Adrenal gland (tissue), 12 donors: ENCODE data around the gene RINT1. TPM values are rescaled to one million over a fixed set of nuclear protein-coding genes. Genes with fewer than 3 reads are reported as not detected.

Experiments used
- DNase-seq, 7 donors: peaks; one replicate each; pipeline ENCODE4 v3.0.0-alpha.2; 2019 to 2020
- H3K27ac ChIP-seq, 5 donors: fragments of 200-600 bp; sonication (generic) in 4 of 5; 1 replicate in 3 of 5; 2 replicates in 2 of 5; pipeline versions ENCODE4 v1.5.1 to v1.8.0; 2016 to 2020; ENCODE audit warnings: mild to moderate bottlenecking in 1 of 5
- H3K27me3 ChIP-seq: fragments of 200-600 bp; 2 replicates; pipeline ENCODE4 v1.8.0; 2021
- H3K36me3 ChIP-seq, 2 donors: fragments of 200-600 bp; replicated peaks in 1 of 2; 1 replicate in 1 of 2; 2 replicates in 1 of 2; pipeline versions ENCODE4 v1.5.1 to v1.8.0; 2018 to 2022
- H3K4me1 ChIP-seq, 2 donors: fragments of 200-600 bp; replicated peaks in 1 of 2; 1 replicate in 1 of 2; 2 replicates in 1 of 2; pipeline versions ENCODE4 v1.5.1 to v1.8.0; 2018 to 2021
- H3K4me3 ChIP-seq, 4 donors: fragments of 200-600 bp; sonication (generic) in 3 of 4; one replicate each; pipeline ENCODE4 v1.5.1; 2016 to 2018
- H3K9me3 ChIP-seq, 3 donors: fragments of 200-600 bp; sonication (generic) in 1 of 3; replicated peaks in 1 of 3; 1 replicate in 2 of 3; 2 replicates in 1 of 3; pipeline versions ENCODE4 v1.5.1 to v1.8.0; 2016 to 2021
- POLR2A ChIP-seq, 2 donors: fragments of 450-650 bp; IDR thresholded peaks; one replicate each; pipeline ENCODE4 v1.6.1; 2017; ENCODE audit warnings: antibody characterized with exemption in 2 of 2, mild to moderate bottlenecking in 2 of 2, moderate library complexity in 1 of 2
- WGBS, 4 donors: extraction: QIAGEN DNeasy Blood & Tissue Kit in 2 of 4; methylation state at CpG; one replicate each; pipeline versions ENCODE4 v1.1.5 to v1.1.7; 2013 to 2017; 5-methylcytosine and 5-hydroxymethylcytosine counted together
- intact Hi-C, 2 donors: fragments of 100-400 bp; cut with DNase I; formaldehyde crosslinking; loops; one replicate each; pipeline versions ENCODE4 v1.14.1 to v1.15.0; 2022 to 2023
- polyA plus RNA-seq, 3 donors: library from polyadenylated mRNA; stranded (reverse); fragments of 200-250 nt in 2 of 3; fragments of 350-450 nt in 1 of 3; fragmentation: Illumina TruSeq in 1 of 3; extraction: RNeasy Lipid Tissue Mini Kit (QIAGEN cat#74804) in 1 of 3; gene quantifications; one replicate each; pipeline ENCODE4 v1.2.3, GENCODE V29; 2013 to 2014
- total RNA-seq, 9 donors: library from RNA; depleted of rRNA in 4 of 9; stranded (reverse); fragments of >200 nt in 4 of 9; fragments of 120-200 nt in 1 of 9; fragmentation: NEBNext Ultra II Directional in 1 of 9; extraction: Animal tissue kit (Norgen Biotek cat#: 25700) in 1 of 9; gene quantifications; one replicate each; pipeline versions ENCODE4 v1.1.0 to v1.2.4, GENCODE V29; 2013 to 2023
- TF ChIP-seq, protein P1 (sequence below), 6 experiments: fragments of 450-650 bp in 4 of 6; fragments of 200-600 bp in 2 of 6; sonication (generic) in 1 of 6; IDR thresholded peaks; 1 replicate in 5 of 6; 2 replicates in 1 of 6; pipeline versions ENCODE4 v1.5.1 to v1.8.0; 2016 to 2021; ENCODE audit warnings: antibody characterized with exemption in 6 of 6, mild to moderate bottlenecking in 2 of 6, moderate library complexity in 1 of 6
- donor health status: healthy with polysubstance abuse.
- donor health status: Bipolar disorder and iron deficiency.
- donor health status: DM: yes; HTN: yes; CAD: no.
- donor health status: DM: no; HTN: no; CAD: no.
- donor health status: DM: no; HTN: no; CAD: no.
- donor health status: DM: yes; HTN: yes; CAD: no.

The RINT1 gene
- total and polyA plus RNA-seq, 12 donors = 9.8 to 25.8 (median 15.7) TPM

DNA sequence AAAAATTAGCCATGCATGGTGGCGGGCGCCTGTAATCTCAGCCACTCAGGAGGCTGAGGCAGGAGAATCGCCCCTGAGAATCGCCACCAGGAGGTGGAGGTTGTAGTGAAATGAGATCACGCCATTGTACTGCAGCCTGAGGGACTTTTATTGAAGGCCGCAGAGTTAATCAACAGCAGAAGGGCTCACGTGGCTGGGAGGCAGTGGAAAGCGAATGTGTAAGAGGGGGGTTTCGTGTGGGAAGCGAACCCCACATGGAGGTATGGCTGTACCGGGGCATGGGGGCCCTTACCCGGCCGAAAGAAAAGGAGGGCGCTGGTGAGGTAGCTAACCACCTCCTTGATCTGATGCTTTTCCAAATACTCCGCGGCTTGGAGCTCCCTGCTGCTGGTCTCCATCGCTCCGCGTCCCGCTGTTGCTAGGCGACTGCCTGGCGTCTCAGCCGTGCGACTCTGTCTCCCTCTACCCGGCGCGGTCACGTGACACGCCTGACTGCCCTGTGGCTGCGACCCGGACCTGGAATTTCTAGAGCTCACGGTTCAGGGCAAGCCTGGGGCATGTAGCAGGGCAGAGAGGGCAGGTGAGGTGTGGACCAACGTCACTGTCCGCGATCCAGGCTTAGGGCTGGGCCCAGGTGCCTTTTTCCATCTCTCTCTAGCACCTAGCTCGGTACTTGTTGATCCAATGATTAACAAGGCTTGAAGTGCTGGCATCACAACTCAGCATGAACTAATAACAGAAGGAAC is 49.2 kb downstream of the RINT1 start, which contains the start of gene EFCAB10:
Gene EFCAB10 (minus strand): TSS at position 428 of the 746 bp plus-strand sequence. CDS start 30 bp downstream, at position 398.
- no peaks in the 10 kb centered on the region for H3K36me3 ChIP-seq
- TF ChIP-seq POLR2A (IDR thresholded peaks at IDR 0.05) = no peak
- TF ChIP-seq, protein P1, sequence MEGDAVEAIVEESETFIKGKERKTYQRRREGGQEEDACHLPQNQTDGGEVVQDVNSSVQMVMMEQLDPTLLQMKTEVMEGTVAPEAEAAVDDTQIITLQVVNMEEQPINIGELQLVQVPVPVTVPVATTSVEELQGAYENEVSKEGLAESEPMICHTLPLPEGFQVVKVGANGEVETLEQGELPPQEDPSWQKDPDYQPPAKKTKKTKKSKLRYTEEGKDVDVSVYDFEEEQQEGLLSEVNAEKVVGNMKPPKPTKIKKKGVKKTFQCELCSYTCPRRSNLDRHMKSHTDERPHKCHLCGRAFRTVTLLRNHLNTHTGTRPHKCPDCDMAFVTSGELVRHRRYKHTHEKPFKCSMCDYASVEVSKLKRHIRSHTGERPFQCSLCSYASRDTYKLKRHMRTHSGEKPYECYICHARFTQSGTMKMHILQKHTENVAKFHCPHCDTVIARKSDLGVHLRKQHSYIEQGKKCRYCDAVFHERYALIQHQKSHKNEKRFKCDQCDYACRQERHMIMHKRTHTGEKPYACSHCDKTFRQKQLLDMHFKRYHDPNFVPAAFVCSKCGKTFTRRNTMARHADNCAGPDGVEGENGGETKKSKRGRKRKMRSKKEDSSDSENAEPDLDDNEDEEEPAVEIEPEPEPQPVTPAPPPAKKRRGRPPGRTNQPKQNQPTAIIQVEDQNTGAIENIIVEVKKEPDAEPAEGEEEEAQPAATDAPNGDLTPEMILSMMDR (IDR thresholded peaks at IDR 0.05) = no peak
- peaks cover 0 to 8% of the 10 kb centered on the region in 2 donors for H3K4me1 ChIP-seq
- no peaks in the 10 kb centered on the region for H3K27me3 ChIP-seq
- WGBS, 4 donors = 9 to 18% (median 10%) methylated on average over 29 to 36 of the region's 36 CpGs
- peak within 1 kb of the TSS in 2 of 4 donors; percentile 18 to 37 for H3K4me3 ChIP-seq
- intact Hi-C loops = no loop called here
- H3K27ac ChIP-seq = no peak within 1 kb of the TSS
- peak; percentile 39 to 78 (median 60) for DNase-seq
- H3K9me3 ChIP-seq = no peaks in the 10 kb centered on the region

DNA sequence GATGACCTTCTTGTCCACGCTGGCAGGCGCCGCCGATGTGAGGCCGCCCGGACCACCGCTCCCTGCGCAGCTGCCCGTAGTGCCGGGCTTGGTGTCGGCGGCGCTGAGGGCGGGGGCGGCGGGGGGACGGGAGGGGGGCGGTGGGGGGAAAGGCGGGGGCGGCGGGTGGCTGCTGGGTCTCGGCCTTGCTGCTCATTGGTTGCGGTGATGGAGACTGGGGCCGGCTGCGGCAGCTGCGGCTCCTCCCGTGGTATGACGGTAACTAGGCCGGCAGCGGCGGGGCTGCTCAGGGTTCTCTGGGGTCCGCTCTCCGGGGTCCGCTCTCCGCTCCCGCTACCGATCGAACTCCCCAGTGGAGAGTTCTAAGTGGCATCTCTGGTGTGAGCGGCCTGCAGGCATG is 51.1 kb downstream of the RINT1 start:
- WGBS, 4 donors = 74 to 87% (median 80%) methylated on average over 13 to 39 of the region's 39 CpGs
- no peaks in the 10 kb centered on the region for H3K9me3 ChIP-seq
- H3K4me3 ChIP-seq = no peak overlapping the region
- H3K27ac ChIP-seq = no peak overlapping the region
- TF ChIP-seq POLR2A (IDR thresholded peaks at IDR 0.05) = no peak
- TF ChIP-seq, protein P1 (IDR thresholded peaks at IDR 0.05) = no peak
- intact Hi-C loops = no loop called here
- H3K4me1 ChIP-seq = peaks cover 0 to 8% of the 10 kb centered on the region in 2 donors
- DNase-seq = no peak
- H3K36me3 ChIP-seq = no peaks in the 10 kb centered on the region
- H3K27me3 ChIP-seq = no peaks in the 10 kb centered on the region

DNA sequence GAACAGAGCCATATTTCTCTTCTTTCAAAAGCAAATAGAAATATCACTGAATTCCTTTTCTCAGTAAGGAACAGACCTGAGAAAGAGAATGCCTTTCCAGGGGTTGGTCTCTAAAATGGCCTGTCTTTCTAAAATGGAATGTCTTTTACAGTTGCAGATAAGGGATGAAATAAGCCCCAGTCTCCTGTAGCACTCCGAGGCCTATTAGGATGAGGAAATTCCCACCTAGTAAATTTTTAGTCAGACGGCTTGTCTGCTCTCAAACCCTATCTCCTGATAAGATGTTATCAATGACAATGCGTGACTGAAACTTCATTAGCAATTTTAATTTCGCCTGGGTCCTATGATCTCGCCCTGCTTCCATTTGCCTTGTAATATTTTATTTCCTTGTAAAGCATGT is 52.2 kb downstream of the RINT1 start:
- Histone ChIP-seq H3K9me3 (no peaks in the 10 kb centered on the region), H3K4me1 (peaks cover 0 to 8% of the 10 kb centered on the region in 2 donors), H3K36me3 (no peaks in the 10 kb centered on the region), H3K27me3 (no peaks in the 10 kb centered on the region), H3K27ac (no peak overlapping the region), H3K4me3 (no peak overlapping the region)
- TF ChIP-seq, protein P1 (IDR thresholded peaks at IDR 0.05) = no peak
- no peak for TF ChIP-seq POLR2A (IDR thresholded peaks at IDR 0.05)
- 88 to 92% (median 91%) methylated on average over 5 of the region's 5 CpGs for WGBS, 4 donors
- intact Hi-C loops = no loop called here
- no peak for DNase-seq

- intact Hi-C loops = no loop called here
- 86 to 96% (median 94%) methylated on average over 2 of the region's 2 CpGs for WGBS, 4 donors
- no peaks in the 10 kb centered on the region for H3K27me3 ChIP-seq
Measured at GRCh38 chr7:105585850-105586500, 54.0 kb downstream of the RINT1 start.

More at GRCh38 chr7:105585850-105586500, 54.0 kb downstream of the RINT1 start:
- no peaks in the 10 kb centered on the region for H3K9me3 ChIP-seq
- H3K36me3 ChIP-seq = no peaks in the 10 kb centered on the region
- H3K4me1 ChIP-seq = peaks cover 0 to 6% of the 10 kb centered on the region in 2 donors
- DNase-seq = no peak
- no peak overlapping the region for H3K4me3 ChIP-seq
- H3K27ac ChIP-seq = no peak overlapping the region
- TF ChIP-seq, protein P1 (IDR thresholded peaks at IDR 0.05) = no peak
- TF ChIP-seq POLR2A (IDR thresholded peaks at IDR 0.05) = no peak
